Stimulated activated CD8-positive, alpha-beta memory T cell treated with anti-CD3 and anti-CD28 coated beads, Interleukin-15, amount 100 ng/mL, for 4 hours (primary cell): ENCODE data around the gene FIGN.

ENCODE experiments used
- DNase-seq, 2 donors: peaks; one replicate each; pipeline ENCODE4 v3.0.0-alpha.2; 2020; ENCODE audit warnings: low read depth in 2 of 2

Gene FIGN

DNA sequence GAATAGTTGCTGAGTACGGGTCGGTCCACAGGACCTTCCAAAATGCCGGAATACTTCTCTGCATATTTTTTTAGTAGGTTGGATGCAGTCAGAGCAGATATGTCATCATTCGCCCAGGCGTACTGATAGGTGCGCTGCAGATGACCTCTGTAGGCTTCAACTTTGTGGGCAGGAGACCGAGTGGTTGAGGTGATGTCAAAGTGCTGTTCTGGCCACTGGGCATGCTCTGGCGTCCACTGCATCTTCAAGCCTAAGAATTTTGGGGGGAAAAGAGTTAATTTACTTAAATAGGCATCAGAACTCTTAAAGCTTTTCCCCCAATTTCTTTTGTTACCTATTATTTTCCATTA lies 124.3 kb downstream of the FIGN start:
- no peak for DNase-seq

DNA sequence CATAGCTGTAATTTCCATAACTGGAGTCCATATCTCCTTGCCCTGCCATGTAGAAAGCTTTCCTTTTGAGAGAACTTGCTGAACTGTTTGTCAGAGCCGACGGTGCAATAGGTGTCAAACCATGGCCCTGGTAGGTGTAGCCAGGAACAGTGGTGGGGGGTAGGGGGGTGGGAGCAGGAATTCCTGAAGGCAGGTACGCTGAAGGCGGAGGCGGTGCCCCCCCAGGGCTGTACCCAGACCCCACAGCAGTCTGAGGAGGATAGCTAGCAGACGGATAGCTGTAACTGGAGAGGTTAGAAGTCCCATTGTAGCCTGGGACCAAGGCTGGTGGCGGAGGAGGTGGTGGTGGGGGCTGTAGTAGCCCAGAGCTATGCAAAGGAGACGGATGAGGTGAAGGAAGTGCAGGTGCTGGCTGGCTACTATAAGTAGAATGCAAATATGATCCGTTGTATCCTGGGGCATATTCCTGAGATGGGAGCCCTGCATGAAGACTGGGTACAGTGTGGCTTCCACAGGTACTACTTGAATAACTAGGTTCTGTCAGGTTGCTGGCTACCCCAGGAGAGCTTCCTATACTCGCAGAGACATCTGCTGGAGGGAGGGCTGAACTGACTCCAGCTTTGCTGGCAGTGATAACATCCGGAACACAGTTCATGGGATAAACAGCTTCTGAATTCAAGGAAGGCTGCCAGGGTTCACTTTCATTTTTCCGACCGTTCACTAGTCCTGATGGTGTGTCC lies 124.8 kb downstream of the FIGN start:
- no peak for DNase-seq

DNA sequence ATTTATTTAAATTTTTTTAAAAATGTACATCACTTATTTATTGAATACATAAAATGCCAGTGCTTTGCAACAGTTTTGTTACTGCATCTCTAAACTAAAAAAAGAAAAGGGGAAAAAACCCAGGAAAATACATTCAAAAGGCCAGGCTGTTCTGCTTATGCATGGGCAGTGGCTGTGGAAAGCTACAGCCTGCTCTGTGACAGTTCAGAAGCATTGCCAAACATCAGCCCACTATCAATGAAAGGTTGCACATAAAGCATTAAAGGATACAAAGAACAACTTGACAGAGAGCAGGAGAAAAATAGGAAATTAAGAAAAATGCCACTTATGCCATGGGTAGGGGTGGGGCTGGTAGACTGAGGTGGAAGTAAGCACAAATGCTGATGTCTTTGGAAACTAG lies 128.2 kb downstream of the FIGN start:
- no peak for DNase-seq

DNA sequence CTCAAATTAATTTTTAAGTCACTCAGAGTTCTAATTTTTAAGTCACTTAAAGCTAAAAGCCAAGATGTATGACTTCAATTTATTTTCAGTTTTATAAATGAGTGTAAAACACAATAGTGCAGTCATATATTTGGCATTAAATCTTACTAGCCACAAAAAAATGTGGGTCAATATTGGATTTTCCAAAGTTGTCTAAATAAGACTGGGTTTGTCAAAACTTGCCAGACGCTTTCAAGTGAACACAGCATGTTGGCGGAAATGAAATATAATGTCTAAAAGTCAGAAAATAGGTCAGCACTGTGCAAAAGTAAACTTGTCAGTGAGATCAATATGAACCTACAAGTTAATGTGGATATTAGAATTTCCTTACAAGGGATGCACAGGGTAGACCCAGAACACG lies 128.9 kb downstream of the FIGN start:
- no peak for DNase-seq

DNA sequence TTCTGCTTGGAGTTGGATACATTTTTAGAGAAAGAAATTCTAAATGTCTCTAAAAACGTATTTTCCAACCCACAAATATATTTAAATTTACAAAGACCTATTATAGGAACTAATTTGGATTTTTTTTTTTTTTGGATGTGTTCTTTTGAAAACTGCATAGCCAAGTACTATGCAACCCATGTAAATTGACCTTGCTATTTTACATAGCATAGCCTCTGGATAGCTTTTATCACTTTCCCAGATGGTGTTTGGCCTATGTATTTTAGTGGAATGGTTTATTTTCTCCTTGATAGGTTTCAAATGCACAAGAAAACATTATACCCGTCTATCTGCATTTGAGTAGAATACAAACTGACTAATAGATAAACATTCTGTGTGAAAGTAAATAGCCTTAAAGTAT lies 130.0 kb downstream of the FIGN start:
- no peak for DNase-seq

DNA sequence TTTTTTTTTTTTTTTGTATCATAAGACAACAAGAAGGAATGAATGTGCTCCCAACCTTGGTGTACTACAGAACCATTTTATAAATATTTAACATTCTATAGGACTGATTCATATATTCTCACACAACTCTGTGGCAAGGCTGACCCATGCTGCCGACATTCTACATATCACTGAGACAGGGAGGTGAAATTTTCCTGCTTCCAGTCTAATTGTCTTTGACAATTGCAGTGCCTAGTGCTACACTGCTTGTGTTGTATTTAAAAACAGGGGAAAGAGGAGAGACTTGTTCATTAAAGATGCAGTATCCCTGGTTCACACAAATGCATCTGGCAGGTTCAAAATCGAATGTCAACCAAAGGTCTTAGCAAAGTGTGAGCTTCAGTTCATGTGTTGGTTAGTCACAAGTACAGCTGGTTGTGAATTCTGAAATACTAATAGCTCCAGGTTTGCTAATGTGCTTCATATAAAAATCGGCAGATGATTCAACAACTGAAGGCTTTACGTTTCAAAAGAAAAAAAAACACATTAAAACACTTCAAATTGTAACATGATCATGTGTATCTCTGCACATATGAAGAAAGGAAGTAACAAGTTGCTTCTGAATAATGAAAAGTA lies 130.8 kb downstream of the FIGN start:
- no peak for DNase-seq

DNA sequence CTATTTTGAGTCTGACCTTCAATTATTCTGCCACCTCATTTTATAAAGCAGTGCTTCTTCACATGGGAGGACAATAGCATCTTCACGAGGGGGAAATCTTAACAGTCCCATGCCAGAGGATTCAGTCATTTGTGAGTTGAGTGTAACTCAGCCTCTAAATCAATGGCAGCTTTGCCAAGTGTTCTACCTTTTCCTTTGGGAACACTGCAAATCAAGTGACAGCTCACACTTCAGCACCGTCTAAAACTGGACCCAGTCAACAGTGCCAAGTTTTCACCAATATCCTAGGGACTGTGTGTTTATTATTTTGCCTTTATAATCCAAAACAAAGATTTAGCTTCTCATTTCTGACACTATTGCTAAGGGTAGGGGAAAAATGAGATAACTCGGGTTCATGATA lies 133.6 kb downstream of the FIGN start:
- DNase-seq, result no peak

DNA sequence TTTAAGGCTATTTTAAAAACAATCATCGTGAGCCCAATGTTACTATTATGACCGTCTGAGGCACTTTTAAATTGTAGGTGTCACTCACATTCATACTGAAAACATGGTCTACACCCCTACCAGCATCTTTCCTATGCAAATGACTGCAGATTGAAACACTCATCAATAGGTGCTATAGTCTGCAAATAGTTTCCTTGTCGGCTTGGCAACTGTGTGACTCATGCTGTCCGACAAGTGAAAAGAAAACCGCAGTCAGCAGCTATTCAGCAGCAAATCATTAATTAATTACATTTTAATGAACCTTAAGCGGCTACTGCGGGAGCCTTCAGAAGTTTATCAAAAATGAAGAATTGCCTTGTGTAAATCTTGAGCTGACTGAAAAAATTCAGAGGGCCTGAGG lies 134.4 kb downstream of the FIGN start:
- no peak for DNase-seq

DNA sequence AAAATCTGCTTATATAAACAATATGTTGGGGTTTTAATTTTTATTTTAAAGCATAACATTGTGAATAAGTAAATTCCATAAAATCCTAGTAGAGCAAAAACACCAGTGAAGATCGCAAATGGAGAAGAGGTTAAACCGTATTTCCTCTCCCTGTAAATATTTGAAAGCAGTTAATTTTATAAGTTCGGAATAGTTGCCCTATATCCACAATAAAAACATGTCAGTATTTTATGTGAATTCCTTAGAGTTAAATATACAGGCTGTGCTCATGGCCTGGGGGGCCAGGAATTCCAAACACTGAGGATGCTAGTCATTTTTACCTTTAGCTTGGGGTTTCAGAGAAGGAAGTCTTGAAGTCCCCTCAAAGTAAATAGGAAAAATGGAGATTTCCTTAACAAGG lies 135.0 kb downstream of the FIGN start:
- no peak for DNase-seq

DNA sequence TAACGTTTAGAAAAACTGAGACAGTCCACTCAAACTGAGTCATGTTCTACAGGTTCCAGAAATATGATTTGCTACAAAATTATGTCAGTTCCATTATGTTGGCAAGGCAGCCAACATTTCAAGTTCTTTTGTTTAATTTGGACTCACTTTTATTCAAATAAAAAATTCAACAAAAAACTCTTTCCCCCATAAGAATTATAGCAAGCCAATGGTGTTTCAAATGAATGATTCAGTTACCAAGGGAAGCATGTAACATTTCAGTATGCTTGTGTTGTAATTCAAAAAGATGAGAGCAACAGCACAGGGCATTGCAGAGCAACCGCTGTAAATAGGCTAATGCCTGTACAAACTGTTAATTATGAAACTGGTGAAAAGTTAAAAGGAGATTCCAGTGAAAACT lies 140.8 kb downstream of the FIGN start:
- no peak for DNase-seq

DNA sequence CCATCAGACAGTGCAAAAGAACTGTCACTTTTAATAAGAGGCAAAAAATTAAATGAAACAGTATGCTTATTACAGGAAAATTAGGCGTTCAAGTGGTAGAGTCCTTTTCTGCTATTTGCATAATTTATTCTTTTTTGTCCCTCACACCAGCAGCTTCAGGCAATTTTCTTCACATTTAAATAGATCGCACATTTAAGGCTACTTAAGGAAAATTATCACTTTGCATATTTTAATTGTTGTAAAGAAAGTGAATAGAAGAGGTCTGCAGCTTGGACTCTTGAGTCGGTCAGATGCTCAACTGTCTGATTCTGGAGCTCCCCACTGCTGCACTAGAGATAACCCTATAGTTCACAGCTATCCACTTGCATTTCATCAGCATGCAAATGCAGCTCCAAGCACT lies 141.3 kb downstream of the FIGN start:
- DNase-seq, result no peak

DNA sequence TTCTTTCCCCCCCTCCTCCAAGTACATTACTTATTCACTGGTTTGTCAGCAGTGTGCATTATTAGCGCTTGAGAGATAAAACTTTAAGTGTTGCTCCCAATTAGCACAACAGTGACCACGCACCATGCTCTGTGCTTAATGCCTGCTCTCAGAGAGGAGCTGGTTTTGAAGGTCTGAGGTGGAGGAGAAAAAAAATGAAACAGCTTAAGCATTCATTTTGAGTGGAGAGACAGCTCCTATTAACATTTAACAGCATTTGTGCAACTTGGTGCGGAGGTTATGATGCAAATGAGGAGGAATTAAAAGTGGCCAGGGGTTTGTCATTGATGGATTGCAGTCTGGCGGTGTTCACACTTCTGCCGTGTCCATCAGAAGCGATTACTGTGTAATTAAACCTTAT lies 141.8 kb downstream of the FIGN start:
- no peak for DNase-seq

DNA sequence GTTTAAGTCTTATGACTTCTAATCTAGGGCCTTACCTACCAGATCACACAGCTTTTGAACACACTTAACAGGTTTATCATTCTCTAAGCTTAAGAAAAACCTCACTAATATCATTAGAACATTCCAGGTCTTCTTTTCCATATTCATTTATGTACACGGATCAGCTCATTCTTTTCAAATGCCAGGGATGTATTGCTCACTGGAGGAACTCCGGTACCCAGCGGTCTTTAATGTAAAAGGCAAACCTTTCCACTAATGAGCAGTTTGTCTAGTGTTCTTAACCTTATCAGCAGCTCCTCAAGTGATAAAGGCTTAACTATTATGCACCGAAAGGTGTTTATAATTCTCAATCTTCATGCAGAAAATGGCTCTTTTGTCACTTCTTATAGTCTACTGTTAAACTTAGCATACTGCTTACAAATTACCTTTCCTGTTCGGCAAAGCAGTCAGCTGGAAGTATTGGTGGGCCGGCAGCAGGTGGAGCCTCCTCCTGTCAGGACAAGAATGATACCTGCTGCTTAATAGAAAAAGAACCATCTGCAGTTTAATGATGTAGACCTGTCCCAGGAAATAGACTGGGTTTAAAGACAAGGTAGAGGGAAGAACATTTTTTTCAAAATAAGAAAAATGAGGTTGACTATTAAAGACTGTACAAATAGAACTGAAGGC lies 142.7 kb downstream of the FIGN start:
- DNase-seq, result no peak

DNA sequence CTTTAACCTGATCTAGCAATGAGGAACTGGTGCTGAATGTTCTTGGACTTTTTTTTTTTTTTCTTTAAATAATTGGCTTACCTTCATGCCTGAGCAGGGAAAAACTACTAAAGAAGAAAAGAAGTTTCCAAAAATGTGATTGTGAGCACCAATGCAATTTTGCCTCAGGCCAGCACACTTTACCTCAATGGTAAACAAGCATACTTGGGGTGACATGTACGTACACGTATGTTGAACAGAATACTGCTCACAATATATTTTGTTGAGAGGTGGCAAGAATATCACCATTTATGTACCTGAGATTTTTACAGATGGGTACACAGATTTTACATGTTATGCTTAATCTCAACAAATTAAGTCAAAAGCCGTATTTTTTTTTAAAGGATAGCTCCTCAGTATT lies 144.3 kb downstream of the FIGN start:
- no peak for DNase-seq

DNA sequence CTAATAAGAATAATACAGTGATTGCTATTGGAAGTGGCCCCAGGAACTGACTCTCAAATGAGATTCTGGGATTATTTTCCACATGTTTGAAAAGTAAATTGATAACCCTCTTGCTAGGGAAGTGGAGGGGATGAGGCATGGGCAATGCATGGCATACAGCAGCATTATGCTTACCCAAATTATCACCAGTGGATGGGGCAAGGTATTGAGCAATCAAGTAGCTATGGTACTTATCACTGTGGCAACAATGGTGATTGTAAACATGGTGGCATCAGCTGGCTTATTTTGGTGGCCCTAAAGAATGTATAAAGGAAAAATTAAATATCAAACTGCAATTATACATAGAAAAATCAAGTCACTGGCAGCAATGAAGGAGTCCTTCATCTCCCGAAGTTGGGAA lies 155.1 kb downstream of the FIGN start:
- no peak for DNase-seq

DNA sequence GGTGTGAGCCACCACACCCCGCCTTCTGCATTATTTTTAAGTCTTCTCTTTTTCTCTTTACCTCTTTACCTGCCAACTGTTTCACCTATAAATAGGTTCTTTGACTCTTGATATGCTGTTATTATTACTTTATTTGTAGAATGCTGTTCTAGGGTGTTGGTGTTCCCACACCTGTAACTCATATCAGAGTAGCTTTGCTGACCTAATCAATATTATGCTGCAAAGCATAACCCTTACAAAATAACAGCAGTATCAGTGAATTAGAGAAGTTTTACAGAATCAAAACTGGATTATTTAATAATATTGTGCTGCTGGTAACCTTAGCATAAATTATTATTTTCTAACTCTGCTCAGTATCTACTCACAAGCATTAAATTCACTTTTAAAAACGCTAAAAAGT lies 161.5 kb downstream of the FIGN start:
- DNase-seq, result no peak

DNA sequence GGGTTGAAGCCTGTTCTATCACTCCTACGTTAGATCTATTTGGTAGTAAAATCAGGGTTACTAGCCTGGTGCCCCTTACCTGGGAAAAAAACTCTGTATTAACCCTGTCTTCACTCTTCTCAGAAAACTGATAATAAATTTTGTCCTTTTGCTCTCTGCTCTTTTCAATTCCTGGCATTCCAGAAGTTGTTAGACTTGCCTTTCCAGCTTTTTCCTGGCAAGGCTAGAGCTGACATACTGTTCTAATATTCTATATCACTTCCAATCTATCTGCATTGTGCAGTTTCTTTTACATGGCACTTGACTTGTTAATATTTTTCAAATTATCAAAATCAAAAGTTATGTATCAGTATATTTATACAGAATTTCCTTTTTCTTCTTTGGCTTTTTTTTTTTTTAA lies 162.2 kb downstream of the FIGN start:
- no peak for DNase-seq

DNA sequence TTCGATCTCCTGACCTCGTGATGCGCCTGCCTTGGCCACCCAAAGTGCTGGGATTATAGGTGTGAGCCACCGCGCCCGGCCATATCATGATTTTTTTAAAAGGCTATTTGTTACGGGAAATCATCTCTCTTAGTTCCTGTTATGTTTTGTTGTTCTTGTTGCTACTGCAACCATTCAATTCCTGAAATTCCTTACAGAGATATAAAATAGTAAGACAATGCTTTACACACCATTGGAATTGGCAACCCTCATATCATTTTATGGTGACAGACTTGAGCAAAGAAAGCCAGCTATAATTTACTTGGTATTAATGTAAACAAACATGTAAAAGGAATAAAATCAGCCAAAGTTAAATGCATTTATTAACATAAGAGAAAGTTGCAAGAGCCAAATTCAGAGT lies 163.0 kb downstream of the FIGN start:
- DNase-seq, result no peak

DNA sequence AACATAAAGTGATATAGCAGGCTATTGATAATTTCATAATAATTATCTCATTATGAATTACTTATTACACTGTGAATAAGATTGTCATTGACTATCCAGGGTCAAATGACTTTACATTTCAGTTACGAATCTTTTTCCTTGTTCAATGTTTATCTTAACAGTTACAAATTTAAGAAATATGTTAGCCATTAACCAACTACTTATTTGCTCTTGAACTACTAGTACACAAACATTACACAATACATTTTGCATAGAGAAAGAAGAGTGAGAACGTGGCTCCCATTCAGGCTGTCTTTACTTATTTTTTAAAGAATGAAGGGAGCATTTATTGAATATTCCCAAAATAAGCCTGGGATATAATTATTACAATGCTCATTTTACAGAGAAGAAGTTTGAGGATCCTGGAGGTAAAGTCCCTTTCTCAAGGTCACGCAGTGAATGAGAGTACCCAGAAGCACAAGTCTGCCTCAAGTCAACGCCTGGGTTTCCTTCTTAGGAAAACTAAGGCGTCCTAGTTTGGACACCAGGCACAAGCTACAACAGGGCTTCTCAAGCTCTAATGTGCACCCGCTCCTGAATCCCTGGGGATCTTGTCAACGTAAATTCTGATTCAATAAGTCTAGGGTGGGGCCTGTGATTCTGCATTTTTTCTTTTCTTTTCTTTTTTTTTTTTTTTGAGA lies 164.2 kb downstream of the FIGN start:
- DNase-seq, result no peak

DNA sequence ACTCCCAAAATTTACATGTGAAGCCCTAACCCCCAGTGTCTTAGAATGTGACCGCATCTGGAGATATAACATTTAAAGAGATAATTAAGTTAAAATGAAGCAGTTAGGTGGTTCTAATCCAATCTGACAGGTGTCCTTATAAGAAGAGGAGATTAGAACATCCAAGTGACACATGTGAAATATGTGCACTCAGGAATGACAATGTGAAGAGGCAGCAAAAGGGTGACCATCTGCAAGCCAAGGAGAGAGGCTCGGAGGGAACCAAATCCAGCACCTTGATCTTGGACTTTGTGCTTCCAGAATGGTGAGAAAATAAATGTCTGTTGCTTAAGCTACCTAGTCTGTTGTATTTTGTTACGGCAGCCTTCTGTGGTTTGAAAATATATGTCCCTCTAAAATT lies 165.4 kb downstream of the FIGN start:
- DNase-seq, result no peak

DNA sequence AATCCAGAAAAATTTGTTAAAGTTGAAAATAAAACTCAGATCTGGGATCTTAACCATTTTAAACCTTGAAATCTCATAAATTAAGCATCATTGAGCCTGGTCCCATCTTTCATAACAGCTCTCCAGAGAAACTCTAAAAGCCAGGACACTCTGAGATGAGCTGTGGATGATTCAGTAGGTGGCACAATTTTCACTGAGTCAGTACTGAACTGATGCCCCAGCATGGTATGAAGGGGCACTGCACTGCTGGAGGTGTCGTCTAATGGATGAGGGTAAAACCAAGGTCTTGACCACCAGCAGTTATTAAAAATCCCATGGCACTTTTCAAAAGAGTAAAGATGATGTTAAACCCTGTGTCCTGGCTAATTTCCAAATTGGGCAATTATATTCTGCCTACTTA lies 170.6 kb downstream of the FIGN start:
- no peak for DNase-seq

DNA sequence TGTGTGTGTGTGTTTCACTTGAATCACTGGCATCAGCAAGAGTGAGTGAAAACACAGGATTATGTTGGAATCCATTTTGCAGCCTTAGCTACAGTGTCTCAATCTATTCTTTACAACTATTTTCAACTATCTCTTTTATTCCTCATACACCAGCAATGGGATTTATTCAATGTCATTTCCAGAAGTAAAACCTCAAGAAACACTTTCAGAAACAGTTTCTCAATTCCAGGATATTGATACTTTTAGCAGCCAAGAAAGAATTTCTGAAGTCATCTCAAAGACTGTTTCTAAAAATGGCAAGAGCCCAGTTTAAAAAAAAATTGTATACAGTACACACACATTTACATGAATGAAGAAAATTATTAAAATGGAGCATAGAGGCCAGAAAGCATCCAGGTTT lies 171.6 kb downstream of the FIGN start:
- no peak for DNase-seq

DNA sequence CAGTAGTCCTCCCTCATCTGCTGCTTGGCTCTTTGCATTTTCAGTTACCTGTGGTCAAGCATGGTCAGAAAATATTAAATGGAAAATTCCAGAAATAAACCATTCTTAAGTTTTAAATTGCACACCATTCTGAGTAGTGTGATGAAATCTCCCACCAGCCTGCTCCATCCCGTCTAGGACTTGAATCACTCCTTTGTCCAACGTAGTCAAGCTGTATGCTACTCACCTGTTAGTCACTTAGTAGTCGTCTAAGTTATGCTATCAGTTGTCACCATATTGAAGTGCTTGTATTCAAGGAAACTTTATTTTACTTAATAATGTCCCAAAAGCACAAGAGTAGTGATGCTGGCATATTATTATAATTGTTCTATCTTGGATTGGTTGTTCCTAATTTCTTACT lies 172.5 kb downstream of the FIGN start:
- DNase-seq, result no peak
